ENCODE measurements around the gene ASAP2. TPM values are rescaled to one million over a fixed set of nuclear protein-coding genes. Genes with fewer than 3 reads are reported as not detected.

Gene ASAP2
- total RNA-seq, 1 donor from 2014 or later = 24.3 TPM

GRCh38 chr2:9334761-9335160 lies 128.1 kb downstream of the ASAP2 start:
- Histone ChIP-seq H3K9me3 (no peaks in the 10 kb centered on the region), H3K27ac (no peak overlapping the region), H3K4me1 (peaks cover 37% of the 10 kb centered on the region), H3K27me3 (ENCODE audit: low read depth) (no peaks in the 10 kb centered on the region), H3K36me3 (peaks cover 6% of the 10 kb centered on the region), H3K4me3 (no peak overlapping the region)
- ATAC-seq (no peak), DNase-seq (no peak)
- TF ChIP-seq CTCF (IDR thresholded peaks at IDR 0.05) = no peak
- intact Hi-C loops (cut with DNase I) = no loop called here

GRCh38 chr2:9335322-9335832 lies 128.8 kb downstream of the ASAP2 start:
- no peak overlapping the region for H3K4me3 ChIP-seq
- intact Hi-C loops (cut with DNase I) = no loop called here
- no peak for DNase-seq
- ATAC-seq = no peak
- peaks cover 6% of the 10 kb centered on the region for H3K36me3 ChIP-seq
- no peaks in the 10 kb centered on the region for H3K9me3 ChIP-seq
- no peaks in the 10 kb centered on the region for H3K27me3 ChIP-seq (ENCODE audit: low read depth)
- peaks cover 31% of the 10 kb centered on the region for H3K4me1 ChIP-seq
- no peak for TF ChIP-seq CTCF (IDR thresholded peaks at IDR 0.05)
- no peak overlapping the region for H3K27ac ChIP-seq

- Histone ChIP-seq H3K9me3 (no peaks in the 10 kb centered on the region), H3K27me3 (ENCODE audit: low read depth) (no peaks in the 10 kb centered on the region), H3K4me1 (peaks cover 24% of the 10 kb centered on the region), H3K36me3 (peaks cover 6% of the 10 kb centered on the region), H3K4me3 (no peak overlapping the region), H3K27ac (no peak overlapping the region)
- TF ChIP-seq CTCF (IDR thresholded peaks at IDR 0.05) = no peak
- no peak for ATAC-seq
- intact Hi-C loops (cut with DNase I) = no loop called here
- no peak for DNase-seq
Observed at GRCh38 chr2:9336241-9336575, 129.6 kb downstream of the ASAP2 start.

GRCh38 chr2:9336576-9337314 lies 130.1 kb downstream of the ASAP2 start:
- no peaks in the 10 kb centered on the region for H3K27me3 ChIP-seq (ENCODE audit: low read depth)
- H3K4me3 ChIP-seq = no peak overlapping the region
- DNase-seq (no peak), ATAC-seq (no peak)
- H3K9me3 ChIP-seq = no peaks in the 10 kb centered on the region
- peaks cover 6% of the 10 kb centered on the region for H3K36me3 ChIP-seq
- intact Hi-C loops (cut with DNase I) = no loop called here
- no peak overlapping the region for H3K27ac ChIP-seq
- peaks cover 19% of the 10 kb centered on the region for H3K4me1 ChIP-seq
- no peak for TF ChIP-seq CTCF (IDR thresholded peaks at IDR 0.05)

DNA sequence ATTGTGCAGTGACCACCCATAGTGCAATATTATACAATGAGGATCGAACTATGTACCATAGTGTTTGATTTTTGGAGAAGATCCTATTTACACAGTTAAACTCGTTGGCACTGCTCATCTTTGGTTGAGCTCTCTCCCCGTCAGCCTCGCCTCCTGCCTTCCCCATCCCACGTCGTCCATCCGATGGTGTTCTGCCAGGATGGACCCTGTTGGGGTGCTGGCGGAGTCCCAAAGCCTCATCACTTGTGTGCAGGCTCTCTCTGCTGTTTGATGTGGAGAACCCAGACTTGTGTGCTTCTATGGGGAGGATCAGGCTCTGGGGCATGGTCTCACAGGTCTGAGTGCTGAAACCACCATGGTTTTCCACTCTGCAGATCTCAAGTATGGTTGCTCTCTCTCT lies 131.3 kb downstream of the ASAP2 start:
- ATAC-seq = no peak
- H3K9me3 ChIP-seq = no peaks in the 10 kb centered on the region

More for the DNA sequence above, 131.3 kb downstream of the ASAP2 start:
- TF ChIP-seq CTCF (IDR thresholded peaks at IDR 0.05) = no peak
- peaks cover 15% of the 10 kb centered on the region for H3K36me3 ChIP-seq
- intact Hi-C loops (cut with DNase I) = no loop called here
- DNase-seq = no peak
- H3K4me3 ChIP-seq = no peak overlapping the region
- H3K27ac ChIP-seq = no peak overlapping the region
- H3K4me1 ChIP-seq = peaks cover 11% of the 10 kb centered on the region
- no peaks in the 10 kb centered on the region for H3K27me3 ChIP-seq (ENCODE audit: low read depth)
